ENCODE results near the gene CRYZL1.

- TF ChIP-seq EZH2 (IDR thresholded peaks at IDR 0.05; ENCODE audit: borderline replicate concordance, low read length) (no peak), CTCF (IDR thresholded peaks at IDR 0.05; ENCODE audit: low read length) (no peak)
Observed at GRCh38 chr21:33543505-33544129, 97.9 kb downstream of the CRYZL1 start.

Data from OCI-LY1 (cell line).